ENCODE measurements around the gene PRSS12. TPM values are rescaled to one million over a fixed set of nuclear protein-coding genes. Genes with fewer than 3 reads are reported as not detected.

Gene PRSS12
- total and polyA plus RNA-seq, 2 experiments from 2014 or later = 8.2 to 14.4 TPM

DNA sequence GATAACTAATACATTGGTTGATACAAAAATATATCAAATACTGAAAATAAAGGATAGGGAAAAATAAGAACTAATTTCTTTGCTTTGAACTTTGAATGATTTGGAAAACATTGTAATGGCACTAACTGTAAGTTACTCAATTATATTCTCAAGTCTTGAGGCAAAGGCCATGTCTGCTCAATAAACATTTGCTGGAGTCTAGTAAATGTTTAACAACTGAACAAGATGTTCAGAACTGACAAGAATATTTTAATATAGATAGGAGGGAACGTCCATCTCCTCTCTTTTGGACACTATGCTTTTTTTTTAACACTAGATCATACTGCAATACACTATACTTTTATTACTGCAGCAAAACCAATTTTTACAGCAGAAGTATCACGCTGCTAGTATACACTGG lies 76.2 kb downstream of the PRSS12 start:
- no peaks in the 10 kb centered on the region for H3K27me3 ChIP-seq
- peaks cover 26% of the 10 kb centered on the region for H3K4me1 ChIP-seq (ENCODE audit: insufficient read depth)
- H3K9me2 ChIP-seq (replicated peaks; ENCODE audit: insufficient read depth) = no peaks in the 10 kb centered on the region
- peaks cover 22% of the 10 kb centered on the region for H3K79me2 ChIP-seq
- DNase-seq (ENCODE audit: low spot score) = no peak
- H3K9me3 ChIP-seq (ENCODE audit: low read depth) = no peaks in the 10 kb centered on the region
- peak overlapping the region; percentile 87 for H3K27ac ChIP-seq
- no peak overlapping the region for H2AFZ ChIP-seq
- peak overlapping the region; percentile 72 for H3K4me2 ChIP-seq
- WGBS (ENCODE audit: low lambda C conversion rate, missing lambda C conversion rate) = 79% methylated on average over 2 of the region's 2 CpGs
- no peak for TF ChIP-seq CTCF (IDR thresholded peaks at IDR 0.05; ENCODE audit: poor library complexity)
- no peak for TF ChIP-seq EZH2phosphoT487 (IDR thresholded peaks at IDR 0.05; ENCODE audit: low read depth, severe bottlenecking, unreplicated experiment)
- no peak for TF ChIP-seq EZH2 (IDR thresholded peaks at IDR 0.05; ENCODE audit: borderline replicate concordance)
- H4K20me1 ChIP-seq (ENCODE audit: insufficient read depth, poor library complexity, severe bottlenecking) = no peaks in the 10 kb centered on the region
- H3K36me3 ChIP-seq (replicated peaks; ENCODE audit: insufficient read depth, low read depth) = no peaks in the 10 kb centered on the region
- H3K4me3 ChIP-seq = no peak overlapping the region

DNA sequence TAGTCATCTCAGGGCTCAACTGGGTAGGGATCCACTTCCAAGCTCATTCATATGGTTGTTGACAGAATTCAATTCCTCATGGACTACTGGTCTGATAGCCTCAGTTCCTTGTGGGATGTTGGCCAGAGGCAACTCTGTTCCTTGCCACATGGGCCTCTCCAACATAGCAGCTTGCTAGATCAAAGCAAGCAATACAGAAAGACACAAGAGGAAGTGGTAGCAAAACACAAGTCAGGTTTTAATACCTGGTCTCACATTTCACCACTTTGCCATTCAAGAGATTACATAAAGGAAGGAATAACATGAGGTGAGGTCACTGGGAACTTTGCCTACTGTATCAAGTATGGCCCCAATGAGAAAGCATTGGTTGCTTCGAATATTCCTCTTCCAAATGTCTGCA lies 79.2 kb downstream of the PRSS12 start:
- no peak overlapping the region for H3K4me2 ChIP-seq
- H3K9me3 ChIP-seq (ENCODE audit: low read depth) = no peaks in the 10 kb centered on the region
- H3K36me3 ChIP-seq (replicated peaks; ENCODE audit: insufficient read depth, low read depth) = no peaks in the 10 kb centered on the region
- H4K20me1 ChIP-seq (ENCODE audit: insufficient read depth, poor library complexity, severe bottlenecking) = no peaks in the 10 kb centered on the region
- no peak for DNase-seq (ENCODE audit: low spot score)
- no peak overlapping the region for H2AFZ ChIP-seq
- TF ChIP-seq CTCF (IDR thresholded peaks at IDR 0.05; ENCODE audit: poor library complexity) (no peak), EZH2 (IDR thresholded peaks at IDR 0.05; ENCODE audit: borderline replicate concordance) (no peak), EZH2phosphoT487 (IDR thresholded peaks at IDR 0.05; ENCODE audit: low read depth, severe bottlenecking, unreplicated experiment) (no peak)
- peaks cover 9% of the 10 kb centered on the region for H3K4me1 ChIP-seq (ENCODE audit: insufficient read depth)
- H3K79me2 ChIP-seq = peaks cover 6% of the 10 kb centered on the region
- no peak overlapping the region for H3K27ac ChIP-seq
- H3K9me2 ChIP-seq (replicated peaks; ENCODE audit: insufficient read depth) = no peaks in the 10 kb centered on the region
- no peak overlapping the region for H3K4me3 ChIP-seq
- WGBS (ENCODE audit: low lambda C conversion rate, missing lambda C conversion rate) = 93% methylated on average over 1 of the region's 1 CpG
- no peaks in the 10 kb centered on the region for H3K27me3 ChIP-seq

- no peak for TF ChIP-seq CTCF (IDR thresholded peaks at IDR 0.05; ENCODE audit: poor library complexity)
- no peak for TF ChIP-seq EZH2phosphoT487 (IDR thresholded peaks at IDR 0.05; ENCODE audit: low read depth, severe bottlenecking, unreplicated experiment)
- TF ChIP-seq EZH2 (IDR thresholded peaks at IDR 0.05; ENCODE audit: borderline replicate concordance) = no peak
- no peak overlapping the region for H2AFZ ChIP-seq
- no peaks in the 10 kb centered on the region for H3K4me1 ChIP-seq (ENCODE audit: insufficient read depth)
- no peak overlapping the region for H3K4me3 ChIP-seq
- H3K36me3 ChIP-seq (replicated peaks; ENCODE audit: insufficient read depth, low read depth) = no peaks in the 10 kb centered on the region
- no peaks in the 10 kb centered on the region for H3K27me3 ChIP-seq
- no peak overlapping the region for H3K4me2 ChIP-seq
- no peaks in the 10 kb centered on the region for H3K9me2 ChIP-seq (replicated peaks; ENCODE audit: insufficient read depth)
- 95% methylated on average over 2 of the region's 2 CpGs for WGBS (ENCODE audit: low lambda C conversion rate, missing lambda C conversion rate)
- H3K9me3 ChIP-seq (ENCODE audit: low read depth) = no peaks in the 10 kb centered on the region
- no peak for DNase-seq (ENCODE audit: low spot score)
- no peaks in the 10 kb centered on the region for H4K20me1 ChIP-seq (ENCODE audit: insufficient read depth, poor library complexity, severe bottlenecking)
- H3K79me2 ChIP-seq = no peaks in the 10 kb centered on the region
- H3K27ac ChIP-seq = no peak overlapping the region
These were observed 81.0 kb downstream of the PRSS12 start for GRCh38 chr4:118271788-118272187.

DNA sequence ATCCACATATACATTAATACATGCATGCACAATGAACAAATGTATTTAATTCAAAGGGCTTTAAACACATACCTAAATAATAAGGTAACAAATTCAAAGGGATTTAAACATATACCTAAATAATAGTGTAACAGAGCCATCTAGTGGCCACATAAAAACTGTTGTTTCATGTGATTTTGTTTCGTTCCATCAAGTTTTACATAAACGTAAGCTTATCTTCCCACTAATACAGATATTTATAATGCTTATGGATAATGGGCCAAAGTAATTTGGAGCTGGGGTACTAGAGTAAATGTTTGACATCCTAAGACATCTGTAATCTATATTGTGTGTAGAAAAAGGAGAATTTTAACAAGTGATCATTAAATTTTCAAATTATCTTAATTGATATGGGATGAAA lies 82.3 kb downstream of the PRSS12 start:
- no peaks in the 10 kb centered on the region for H3K4me1 ChIP-seq (ENCODE audit: insufficient read depth)
- no peaks in the 10 kb centered on the region for H3K36me3 ChIP-seq (replicated peaks; ENCODE audit: insufficient read depth, low read depth)
- TF ChIP-seq CTCF (IDR thresholded peaks at IDR 0.05; ENCODE audit: poor library complexity) (peak; percentile 69), EZH2phosphoT487 (IDR thresholded peaks at IDR 0.05; ENCODE audit: low read depth, severe bottlenecking, unreplicated experiment) (no peak), EZH2 (IDR thresholded peaks at IDR 0.05; ENCODE audit: borderline replicate concordance) (no peak)
- H3K4me3 ChIP-seq = no peak overlapping the region
- H3K79me2 ChIP-seq = no peaks in the 10 kb centered on the region
- H3K4me2 ChIP-seq = no peak overlapping the region
- 5% methylated on average over 2 of the region's 2 CpGs for WGBS (ENCODE audit: low lambda C conversion rate, missing lambda C conversion rate)
- no peak overlapping the region for H3K27ac ChIP-seq
- H3K9me3 ChIP-seq (ENCODE audit: low read depth) = no peaks in the 10 kb centered on the region
- no peaks in the 10 kb centered on the region for H3K27me3 ChIP-seq
- no peak overlapping the region for H2AFZ ChIP-seq
- no peaks in the 10 kb centered on the region for H4K20me1 ChIP-seq (ENCODE audit: insufficient read depth, poor library complexity, severe bottlenecking)
- peak; percentile 72 for DNase-seq (ENCODE audit: low spot score)
- no peaks in the 10 kb centered on the region for H3K9me2 ChIP-seq (replicated peaks; ENCODE audit: insufficient read depth)
